Midbrain (tissue), 1 donor: Measurements from ENCODE around the gene TBC1D25.

ENCODE experiments used
- DNase-seq: peaks from one replicate; lab custom pipeline; 2025; lab: John Stamatoyannopoulos, UW

The TBC1D25 gene

DNA sequence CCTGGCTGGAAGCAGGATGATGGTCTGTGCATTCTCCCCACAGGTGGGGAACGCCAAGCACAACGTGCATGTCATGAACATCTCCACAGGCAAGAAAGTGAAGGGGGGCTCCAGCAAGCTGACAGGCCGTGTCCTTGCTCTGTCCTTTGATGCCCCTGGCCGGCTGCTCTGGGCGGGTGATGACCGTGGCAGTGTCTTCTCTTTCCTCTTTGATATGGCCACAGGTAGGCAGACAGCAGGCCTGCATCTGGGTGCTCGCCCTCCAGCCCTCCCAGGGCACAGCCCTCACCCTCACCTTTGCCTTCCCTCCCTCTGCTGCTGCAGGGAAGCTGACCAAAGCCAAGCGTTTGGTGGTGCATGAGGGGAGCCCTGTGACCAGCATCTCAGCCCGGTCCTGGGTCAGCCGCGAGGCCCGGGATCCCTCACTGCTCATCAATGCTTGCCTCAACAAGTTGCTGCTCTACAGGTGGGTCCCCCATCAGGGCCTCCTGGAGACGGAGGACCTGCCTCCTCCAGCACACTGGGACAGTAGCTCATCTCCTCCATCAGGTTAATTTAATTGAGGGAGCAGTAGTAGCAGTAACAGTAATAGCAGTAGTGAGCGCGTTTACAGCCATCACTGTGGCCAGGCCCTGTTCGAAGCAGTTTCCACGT, 62.4 kb downstream of the TBC1D25 start:
- DNase-seq, result no peak

DNA sequence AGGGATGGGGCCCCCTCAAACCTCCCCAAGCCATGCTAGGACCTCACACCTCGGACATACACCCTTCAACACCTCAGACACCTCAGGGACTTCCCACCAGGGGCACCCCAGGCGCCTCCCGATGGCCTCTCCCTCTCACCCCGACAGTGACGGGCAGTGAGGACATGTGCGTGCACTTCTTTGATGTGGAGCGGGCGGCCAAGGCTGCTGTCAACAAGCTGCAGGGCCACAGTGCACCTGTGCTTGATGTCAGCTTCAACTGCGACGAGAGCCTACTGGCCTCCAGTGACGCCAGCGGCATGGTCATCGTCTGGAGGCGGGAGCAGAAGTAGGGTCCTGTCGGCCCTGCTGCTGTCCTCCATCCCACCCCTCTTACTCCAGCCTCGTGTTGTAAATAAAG, 65.2 kb downstream of the TBC1D25 start:
- no peak for DNase-seq

DNA sequence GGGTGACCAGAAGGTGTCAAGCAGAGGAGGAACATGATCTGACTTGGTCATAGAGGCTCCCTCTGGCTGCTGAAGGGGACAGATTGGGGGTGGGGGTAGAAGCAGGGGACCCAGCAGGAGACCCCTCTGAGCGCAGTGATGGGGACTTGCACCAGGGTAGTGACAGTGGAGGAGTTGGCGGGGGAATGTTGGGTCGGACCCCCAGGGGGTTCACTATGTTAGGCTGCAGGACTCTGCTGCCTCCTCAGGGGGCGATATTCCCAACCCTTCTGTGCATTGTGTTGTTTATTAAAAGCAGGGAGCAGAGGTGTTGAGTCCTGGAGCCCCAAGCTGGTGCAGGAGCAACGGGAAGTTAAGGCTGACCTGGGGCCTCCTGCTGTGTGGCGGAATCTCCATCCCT, 66.6 kb downstream of the TBC1D25 start:
- no peak for DNase-seq

DNA sequence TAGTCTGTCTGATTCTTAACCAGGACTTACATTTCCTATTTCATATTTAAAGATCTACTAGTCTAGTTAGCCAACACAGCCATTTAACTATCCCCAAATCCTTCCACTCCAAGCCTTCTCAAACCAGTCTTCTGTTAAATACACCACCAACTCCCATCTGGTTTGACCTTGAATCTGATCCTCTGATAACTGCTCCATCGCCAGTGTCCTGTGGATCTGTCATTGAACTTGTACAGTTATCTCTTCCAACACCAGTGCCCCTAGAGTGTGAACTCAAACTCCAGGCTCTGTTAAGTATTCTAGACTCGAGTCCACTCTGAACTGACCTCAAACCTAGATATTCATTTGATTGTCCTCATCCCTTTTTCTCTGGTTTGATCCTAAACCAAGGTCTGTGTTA, 72.2 kb downstream of the TBC1D25 start:
- no peak for DNase-seq
